RWPE2 (cell line): Measurements from ENCODE around the gene SLC9A2.

ENCODE experiments used
- ATAC-seq: fragments of 200-7000 bp; cut with Tn5 transposase; 3 replicates; pipeline ENCODE4 v1.9.1; 2021; ENCODE audit warnings: low read depth
- DNase-seq: peaks from one replicate; pipeline ENCODE4 v3.0.0-alpha.2; 2020; ENCODE audit warnings: low spot score
- H3K27ac ChIP-seq: fragments of 450-650 bp; 2 replicates; pipeline ENCODE4 v1.5.1; 2017; ENCODE audit warnings: mild to moderate bottlenecking; ENCODE audit not compliant: poor library complexity, severe bottlenecking
- H3K27me3 ChIP-seq: fragments of 250-450 bp; sonication (Bioruptor Pico); 2 replicates; pipeline ENCODE4 v1.5.1; 2021; ENCODE audit warnings: mild to moderate bottlenecking, moderate library complexity; ENCODE audit not compliant: insufficient read depth, poor library complexity, severe bottlenecking
- H3K36me3 ChIP-seq: fragments of 250-450 bp; sonication (Bioruptor Pico); 2 replicates; pipeline ENCODE4 v1.5.1; 2020; ENCODE audit warnings: low read depth, mild to moderate bottlenecking, moderate library complexity
- H3K4me1 ChIP-seq: fragments of 250-450 bp; sonication (Bioruptor Pico); 2 replicates; pipeline ENCODE4 v1.5.1; 2021; ENCODE audit warnings: mild to moderate bottlenecking, moderate library complexity; ENCODE audit not compliant: insufficient read depth, poor library complexity, severe bottlenecking
- H3K4me3 ChIP-seq: fragments of 250-450 bp; sonication (Bioruptor Pico); 2 replicates; pipeline ENCODE4 v1.5.1; 2021; ENCODE audit warnings: mild to moderate bottlenecking, moderate library complexity; ENCODE audit not compliant: severe bottlenecking
- H3K9me3 ChIP-seq: fragments of 250-450 bp; sonication (Bioruptor Pico); 2 replicates; pipeline ENCODE4 v1.5.1; 2021; ENCODE audit warnings: mild to moderate bottlenecking, moderate library complexity; ENCODE audit not compliant: severe bottlenecking
- CTCF ChIP-seq: fragments of 450-650 bp; IDR thresholded peaks from one replicate; pipeline ENCODE4 v1.5.1; 2017; ENCODE audit warnings: mild to moderate bottlenecking, moderate library complexity; ENCODE audit not compliant: poor library complexity, severe bottlenecking

SLC9A2 gene

GRCh38 chr2:102677244-102678215, 58.2 kb downstream of the SLC9A2 start:
- H3K4me1 ChIP-seq, result peaks cover 5% of the 10 kb centered on the region
- H3K36me3 ChIP-seq, result no peaks in the 10 kb centered on the region
- TF ChIP-seq CTCF, result no peak
- no peak overlapping the region for H3K4me3 ChIP-seq
- DNase-seq (no peak), ATAC-seq (peak; percentile 69)
- no peak overlapping the region for H3K27ac ChIP-seq
- no peaks in the 10 kb centered on the region for H3K27me3 ChIP-seq
- H3K9me3 ChIP-seq, result no peaks in the 10 kb centered on the region

- H3K9me3 ChIP-seq, result no peaks in the 10 kb centered on the region
- no peak for ATAC-seq
- TF ChIP-seq CTCF, result no peak
- H3K27ac ChIP-seq, result no peak overlapping the region
- no peaks in the 10 kb centered on the region for H3K27me3 ChIP-seq
- no peaks in the 10 kb centered on the region for H3K36me3 ChIP-seq
- peaks cover 5% of the 10 kb centered on the region for H3K4me1 ChIP-seq
- H3K4me3 ChIP-seq, result no peak overlapping the region
- DNase-seq, result no peak
Observed at GRCh38 chr2:102678442-102678841, 59.1 kb downstream of the SLC9A2 start.

GRCh38 chr2:102686479-102687439, 67.4 kb downstream of the SLC9A2 start:
- no peaks in the 10 kb centered on the region for H3K27me3 ChIP-seq
- no peak for TF ChIP-seq CTCF
- H3K4me3 ChIP-seq, result no peak overlapping the region
- H3K9me3 ChIP-seq, result no peaks in the 10 kb centered on the region
- DNase-seq (no peak), ATAC-seq (no peak)
- no peak overlapping the region for H3K27ac ChIP-seq
- no peaks in the 10 kb centered on the region for H3K4me1 ChIP-seq
- no peaks in the 10 kb centered on the region for H3K36me3 ChIP-seq

- Histone ChIP-seq H3K4me1 (no peaks in the 10 kb centered on the region), H3K27me3 (no peaks in the 10 kb centered on the region), H3K36me3 (no peaks in the 10 kb centered on the region), H3K9me3 (no peaks in the 10 kb centered on the region), H3K4me3 (no peak overlapping the region), H3K27ac (no peak overlapping the region)
- ATAC-seq (no peak), DNase-seq (no peak)
- TF ChIP-seq CTCF, result no peak
Observed at GRCh38 chr2:102690012-102690411, 70.7 kb downstream of the SLC9A2 start.
